ENCODE data around the gene RIN1.

The RIN1 gene

GRCh38 chr11:66318600-66318970 lies 17.6 kb downstream of the RIN1 start:
- H3K4me3 ChIP-seq (ENCODE audit: low read depth, low read length), result no peak overlapping the region
- no peak for TF ChIP-seq CTCF (IDR thresholded peaks at IDR 0.05; ENCODE audit: insufficient read depth, low read depth, low read length, missing control alignments)
- no peak for DNase-seq (ENCODE audit: low read depth)

GRCh38 chr11:66317723-66318599 lies 18.3 kb downstream of the RIN1 start:
- TF ChIP-seq CTCF (IDR thresholded peaks at IDR 0.05; ENCODE audit: insufficient read depth, low read depth, low read length, missing control alignments), result no peak
- DNase-seq (ENCODE audit: low read depth), result peak; percentile 39
- H3K4me3 ChIP-seq (ENCODE audit: low read depth, low read length), result no peak overlapping the region

- H3K4me3 ChIP-seq (ENCODE audit: low read depth, low read length), result no peak overlapping the region
- no peak for TF ChIP-seq CTCF (IDR thresholded peaks at IDR 0.05; ENCODE audit: insufficient read depth, low read depth, low read length, missing control alignments)
- DNase-seq (ENCODE audit: low read depth), result no peak
These were observed 18.9 kb downstream of the RIN1 start for GRCh38 chr11:66317322-66317722.

- no peak for DNase-seq (ENCODE audit: low read depth)
- H3K4me3 ChIP-seq (ENCODE audit: low read depth, low read length), result no peak within 1 kb of the TSS
- no peak for TF ChIP-seq CTCF (IDR thresholded peaks at IDR 0.05; ENCODE audit: insufficient read depth, low read depth, low read length, missing control alignments)
These were observed 19.4 kb downstream of the RIN1 start, which contains the start of gene CD248 for GRCh38 chr11:66316849-66317251. Gene CD248, minus strand, starts transcription at chr11:66317044. Its CDS starts 17 bp downstream, at chr11:66317027.

- DNase-seq (ENCODE audit: low read depth), result no peak
- no peak overlapping the region for H3K4me3 ChIP-seq (ENCODE audit: low read depth, low read length)
- TF ChIP-seq CTCF (IDR thresholded peaks at IDR 0.05; ENCODE audit: insufficient read depth, low read depth, low read length, missing control alignments), result no peak
These were observed 20.1 kb downstream of the RIN1 start for GRCh38 chr11:66315921-66316811.

GRCh38 chr11:66315498-66315885 lies 20.7 kb downstream of the RIN1 start:
- H3K4me3 ChIP-seq (ENCODE audit: low read depth, low read length), result no peak overlapping the region
- no peak for TF ChIP-seq CTCF (IDR thresholded peaks at IDR 0.05; ENCODE audit: insufficient read depth, low read depth, low read length, missing control alignments)

More at GRCh38 chr11:66315498-66315885, 20.7 kb downstream of the RIN1 start:
- DNase-seq (ENCODE audit: low read depth), result no peak
